PC-9 (cell line): ENCODE measurements around the gene FHAD1. TPM values are rescaled to one million over a fixed set of nuclear protein-coding genes. Genes with fewer than 3 reads are reported as not detected.

ENCODE experiments used
- BruUV-seq: library from RNA; stranded (reverse); fragments of 400-500 nt; replicated peaks from 2 replicates; lab custom pipeline; 2021; lab: Mats Ljungman, UMichigan
- CTCF ChIA-PET: fragments of 300-600 bp; sonication (Branson Sonifier 250); formaldehyde crosslinking; loops from one replicate; lab custom pipeline; 2022; ENCODE audit warnings: antibody characterized with exemption; lab: Charles Lee
- POLR2A ChIA-PET: fragments of 300-600 bp; sonication (Branson Sonifier 250); formaldehyde crosslinking; loops from one replicate; lab custom pipeline; 2022; ENCODE audit warnings: antibody characterized with exemption; ENCODE audit not compliant: unreplicated experiment; lab: Charles Lee
- DNase-seq, 2 experiments: peaks; one replicate each; pipeline versions ENCODE4 v3.0.0 to v3.0.0-alpha.2; 2015 to 2022; ENCODE audit warnings: mixed read lengths in 1 of 2
- H2AFZ ChIP-seq: fragments of 200-600 bp; sonication (generic); 2 replicates; pipeline ENCODE4 v1.8.1; 2017; ENCODE audit warnings: antibody characterized with exemption
- H3F3A ChIP-seq: fragments of 200-600 bp; sonication (generic); 2 replicates; pipeline ENCODE4 v1.8.1; 2017; ENCODE audit warnings: antibody characterized with exemption, mild to moderate bottlenecking, low read depth; ENCODE audit not compliant: insufficient read depth
- H3K27ac ChIP-seq: fragments of 200-600 bp; sonication (generic); 2 replicates; pipeline ENCODE4 v1.6.1; 2016; ENCODE audit warnings: mixed run types
- H3K27me3 ChIP-seq: fragments of 200-600 bp; sonication (generic); 2 replicates; pipeline ENCODE4 v1.6.1; 2016; ENCODE audit warnings: low read depth, mixed run types; ENCODE audit not compliant: insufficient read depth
- H3K36me3 ChIP-seq: fragments of 200-600 bp; sonication (generic); 2 replicates; pipeline ENCODE4 v1.6.1; 2016; ENCODE audit warnings: low read depth, mixed run types
- H3K4me1 ChIP-seq: fragments of 200-600 bp; sonication (generic); replicated peaks from 2 replicates; pipeline ENCODE4 v1.6.1; 2016; ENCODE audit warnings: mixed run types; ENCODE audit not compliant: insufficient read depth
- H3K4me2 ChIP-seq: fragments of 200-600 bp; sonication (generic); 2 replicates; pipeline ENCODE4 v1.6.1; 2017; ENCODE audit warnings: mixed run types
- H3K4me3 ChIP-seq: fragments of 200-600 bp; sonication (generic); 2 replicates; pipeline ENCODE4 v1.6.1; 2016; ENCODE audit warnings: mixed run types
- H3K79me2 ChIP-seq: fragments of 200-600 bp; sonication (generic); 2 replicates; pipeline ENCODE4 v1.6.1; 2017; ENCODE audit warnings: low read depth, mixed run types
- H3K9me2 ChIP-seq: fragments of 200-600 bp; sonication (generic); 2 replicates; pipeline ENCODE4 v1.8.1; 2017; ENCODE audit warnings: mild to moderate bottlenecking; ENCODE audit not compliant: insufficient read depth
- H3K9me3 ChIP-seq: fragments of 200-600 bp; sonication (generic); 2 replicates; pipeline ENCODE4 v1.8.1; 2016; ENCODE audit warnings: low read depth; ENCODE audit not compliant: insufficient read depth
- H4K20me1 ChIP-seq: fragments of 200-600 bp; sonication (generic); 2 replicates; pipeline ENCODE4 v1.8.1; 2017; ENCODE audit not compliant: insufficient read depth
- CTCF ChIP-seq: fragments of 200-600 bp; sonication (generic); conservative IDR thresholded peaks from 2 replicates; pipeline ENCODE4 v1.6.1; 2017; ENCODE audit warnings: mixed run types, antibody characterized with exemption, mild to moderate bottlenecking, moderate library complexity
- EZH2 ChIP-seq: fragments of 200-600 bp; sonication (generic); IDR thresholded peaks from 2 replicates; pipeline ENCODE4 v1.8.0; 2017; ENCODE audit warnings: antibody characterized with exemption, low read depth
- intact Hi-C: fragments of 100-400 bp; cut with micrococcal nuclease; formaldehyde crosslinking; loops from one replicate; pipeline ENCODE4 v1.10.0; 2022; ENCODE audit not compliant: unreplicated experiment
- total RNA-seq: library from RNA; stranded (reverse); gene quantifications from 2 replicates; pipeline ENCODE4 v1.2.3, GENCODE V29; 2021

The FHAD1 gene
- total RNA-seq, 1 experiment from 2014 or later, result 6.9 TPM

GRCh38 chr1:15403962-15404580 lies 157.0 kb downstream of the FHAD1 start:
- ChIA-PET CTCF (no interaction called here), POLR2A (no interaction called here)
- no peak for TF ChIP-seq EZH2
- no peak for TF ChIP-seq CTCF
- H3K36me3 ChIP-seq, result no peaks in the 10 kb centered on the region
- no peak for DNase-seq
- no peak overlapping the region for H3K4me3 ChIP-seq
- no peaks in the 10 kb centered on the region for H3F3A ChIP-seq
- no peaks in the 10 kb centered on the region; the same call in 1 of the 2 replicates for H3K4me1 ChIP-seq
- no peaks in the 10 kb centered on the region for H3K79me2 ChIP-seq
- H3K9me3 ChIP-seq, result no peaks in the 10 kb centered on the region
- no peaks in the 10 kb centered on the region for H3K9me2 ChIP-seq
- no peak overlapping the region for H2AFZ ChIP-seq
- no peak overlapping the region for H3K27ac ChIP-seq
- H3K27me3 ChIP-seq, result no peaks in the 10 kb centered on the region
- H3K4me2 ChIP-seq, result no peak overlapping the region
- no TSS peak for BruUV-seq
- intact Hi-C loops, result no loop called here
- H4K20me1 ChIP-seq, result no peaks in the 10 kb centered on the region

- POLR2A ChIA-PET, result no interaction called here
- H3K79me2 ChIP-seq, result peaks cover 3% of the 10 kb centered on the region
- CTCF ChIA-PET, result interaction anchor here (0.6 to 1.0 kb wide), 2 partner anchors 10 to 82 kb away, joined by 3 to 6 read pairs; no protein-coding TSS in a partner anchor
Observed at GRCh38 chr1:15405106-15405850, 158.3 kb downstream of the FHAD1 start.

More at GRCh38 chr1:15405106-15405850, 158.3 kb downstream of the FHAD1 start:
- Histone ChIP-seq H3K9me2 (no peaks in the 10 kb centered on the region), H3K36me3 (no peaks in the 10 kb centered on the region), H3K4me2 (no peak overlapping the region), H2AFZ (no peak overlapping the region), H3K4me1 (no peaks in the 10 kb centered on the region; the same call in 1 of the 2 replicates), H3K27ac (no peak overlapping the region), H3K4me3 (no peak overlapping the region), H3F3A (no peaks in the 10 kb centered on the region), H4K20me1 (no peaks in the 10 kb centered on the region), H3K9me3 (no peaks in the 10 kb centered on the region), H3K27me3 (no peaks in the 10 kb centered on the region)
- intact Hi-C loops, result no loop called here
- DNase-seq, result no peak
- TF ChIP-seq EZH2, result no peak
- TF ChIP-seq CTCF, result no peak
- BruUV-seq, result no TSS peak
